ENCODE results near the gene TBC1D22A. TPM values are rescaled to one million over a fixed set of nuclear protein-coding genes. Genes with fewer than 3 reads are reported as not detected.
"Not testable (repeated sequence)": the region's sequence is repeated elsewhere in the genome, so short reads cannot be mapped to it uniquely, and the experiment has no call there.

Gene TBC1D22A
- total and polyA plus RNA-seq, 2 donors (not counting 3 experiments of a cell fraction or from before 2014, with no cell fraction given) = 26.1 to 32.4 TPM

GRCh38 chr22:46732513-46732912 lies 29.9 kb upstream of the TBC1D22A start:
- H3K27me3 ChIP-seq (ENCODE audit: control insufficient read depth in 2 of 2, insufficient read depth in 2 of 2, low read length in 2 of 2) = no peaks in the 10 kb centered on the region
- FAIRE-seq = no peak
- TF ChIP-seq POLR2A (IDR thresholded peaks at IDR 0.05; ENCODE audit: low read depth, low read length) = no peak
- TF ChIP-seq GATA2 (IDR thresholded peaks at IDR 0.05; ENCODE audit: insufficient read depth, insufficient read length, low read depth, low read length) = no peak
- no peak for TF ChIP-seq POLR2AphosphoS5 (IDR thresholded peaks at IDR 0.05; ENCODE audit: insufficient read depth, low read depth, low read length)
- no peak for TF ChIP-seq MYC (IDR thresholded peaks at IDR 0.05; ENCODE audit: low read depth, low read length)
- no peak for TF ChIP-seq JUN (IDR thresholded peaks at IDR 0.05; ENCODE audit: borderline replicate concordance, insufficient read depth, insufficient read length, low read depth)
- H3K79me2 ChIP-seq (ENCODE audit: control insufficient read depth, insufficient read depth, low read length) = peaks cover 98% of the 10 kb centered on the region
- POLR2A ChIA-PET = interaction anchor here (1.1 kb wide), 1 partner anchor 30 kb away, joined by 3 read pairs; the partner anchor contains the start of gene TBC1D22A
- CTCF ChIA-PET = interaction anchor here (0.5 to 1.3 kb wide), 2 partner anchors 26 to 868 kb away, joined by 4 read pairs; no protein-coding TSS in a partner anchor
- H3K4me1 ChIP-seq (ENCODE audit: control insufficient read depth, extremely low read depth, insufficient read depth, low read length) = peaks cover 30% of the 10 kb centered on the region
- intact Hi-C loops (cut with micrococcal nuclease) (no loop called here), dilution Hi-C loops (cut with MboI; ENCODE audit: extremely low pct_ligation_motif_present, low sequenced_read_pairs) (no loop called here)
- no peaks in the 10 kb centered on the region for H3K9me1 ChIP-seq (replicated peaks; ENCODE audit: control insufficient read depth, extremely low read depth, insufficient read depth, low read length)
- H3K9ac ChIP-seq (replicated peaks; ENCODE audit: extremely low read depth, insufficient read depth, low read length) = no peak overlapping the region
- no peaks in the 10 kb centered on the region for H3K9me3 ChIP-seq (replicated peaks; ENCODE audit: control insufficient read depth, insufficient read depth, low read length)
- no TSS peak for BruUV-seq (replicated peaks)
- H3K36me3 ChIP-seq (ENCODE audit: control insufficient read depth in 2 of 2, extremely low read depth in 1 of 2, insufficient read depth in 2 of 2, low read length in 2 of 2) = peaks cover 2 to 18% of the 10 kb centered on the region in 2 experiments
- H3K4me2 ChIP-seq (ENCODE audit: insufficient read depth, low read length) = no peak overlapping the region
- no peak for DNase-seq (ENCODE audit: low read depth, low spot score)
- H3K27ac ChIP-seq (ENCODE audit: insufficient read depth, low read depth, low read length) = no peak overlapping the region
- no peaks in the 10 kb centered on the region for H4K20me1 ChIP-seq (replicated peaks; ENCODE audit: control insufficient read depth, extremely low read depth, insufficient read depth, low read length)
- no peak overlapping the region for H2AFZ ChIP-seq (ENCODE audit: low read depth, low read length)
- no peak overlapping the region for H3K4me3 ChIP-seq (replicated peaks in 1 of 3; ENCODE audit: insufficient read depth in 1 of 3, low read depth in 1 of 3, low read length in 3 of 3)

GRCh38 chr22:46734213-46734722 lies 28.2 kb upstream of the TBC1D22A start:
- FAIRE-seq; CTCF ChIA-PET; intact Hi-C loops (cut with micrococcal nuclease); POLR2A ChIA-PET; H2AFZ ChIP-seq (ENCODE audit: low read depth, low read length); H3K27me3 ChIP-seq (ENCODE audit: control insufficient read depth in 2 of 2, insufficient read depth in 2 of 2, low read length in 2 of 2); H3K9me1 ChIP-seq (replicated peaks; ENCODE audit: control insufficient read depth, extremely low read depth, insufficient read depth, low read length); H3K4me3 ChIP-seq (replicated peaks in 1 of 3; ENCODE audit: insufficient read depth in 1 of 3, low read depth in 1 of 3, low read length in 3 of 3); H3K9ac ChIP-seq (replicated peaks; ENCODE audit: extremely low read depth, insufficient read depth, low read length); H4K20me1 ChIP-seq (replicated peaks; ENCODE audit: control insufficient read depth, extremely low read depth, insufficient read depth, low read length); BruUV-seq (replicated peaks); dilution Hi-C loops (cut with MboI; ENCODE audit: extremely low pct_ligation_motif_present, low sequenced_read_pairs); H3K9me3 ChIP-seq (replicated peaks; ENCODE audit: control insufficient read depth, insufficient read depth, low read length): not testable (repeated sequence)
- Histone ChIP-seq H3K79me2 (ENCODE audit: control insufficient read depth, insufficient read depth, low read length) (peaks cover 89% of the 10 kb centered on the region), H3K27ac (ENCODE audit: insufficient read depth, low read depth, low read length) (peak overlapping the region; percentile 90), H3K4me1 (ENCODE audit: control insufficient read depth, extremely low read depth, insufficient read depth, low read length) (peaks cover 37% of the 10 kb centered on the region), H3K4me2 (ENCODE audit: insufficient read depth, low read length) (peak overlapping the region; percentile 91), H3K36me3 (ENCODE audit: control insufficient read depth in 2 of 2, extremely low read depth in 1 of 2, insufficient read depth in 2 of 2, low read length in 2 of 2) (peaks cover 0 to 11% of the 10 kb centered on the region in 2 experiments)
- peak; percentile 30 for DNase-seq (ENCODE audit: low read depth, low spot score)
